Endothelial cell of umbilical vein (primary cell): ENCODE results near the gene CDCA3. TPM values are rescaled to one million over a fixed set of nuclear protein-coding genes. Genes with fewer than 3 reads are reported as not detected.
A peak's percentile ranks its signal among the peaks of the same experiment; 100 is the strongest.

ENCODE experiments used
- BruUV-seq: library from RNA; stranded (reverse); fragments of 400-500 nt; replicated peaks from 2 replicates; lab custom pipeline; 2021; lab: Mats Ljungman, UMichigan
- CTCF ChIA-PET: fragments of 300-600, 350-600 bp; sonication (Branson Sonifier 250); formaldehyde crosslinking; loops from one replicate; lab custom pipeline; 2021; ENCODE audit warnings: antibody characterized with exemption, inconsistent platforms; lab: Charles Lee
- POLR2A ChIA-PET: fragments of 300-600, 350-600 bp; sonication (Branson Sonifier 250); formaldehyde crosslinking; loops from one replicate; lab custom pipeline; 2021; ENCODE audit warnings: antibody characterized with exemption, inconsistent platforms; lab: Charles Lee
- DNase-seq: peaks from one replicate; pipeline ENCODE4 v3.0.0-alpha.2; 2011; ENCODE audit warnings: low read depth, low spot score
- FAIRE-seq: peaks from 2 replicates; lab custom pipeline; 2011; peaks lifted over from hg19 to GRCh38; lab: Jason Lieb, UNC
- H2AFZ ChIP-seq: 2 replicates; pipeline ENCODE4 v1.6.0; 2012; ENCODE audit warnings: low read depth, low read length, control low read depth, inconsistent platforms
- H3K27ac ChIP-seq: 2 replicates; pipeline ENCODE4 v1.5.1; 2011; ENCODE audit warnings: low read depth, mild to moderate bottlenecking, control low read depth, low read length, moderate library complexity; ENCODE audit not compliant: insufficient read depth
- H3K27me3 ChIP-seq, 2 experiments: 2 replicates each; pipeline versions ENCODE4 v1.6.0 to v1.6.1; 2011; ENCODE audit warnings: low read length in 2 of 2, mixed read lengths in 1 of 2; ENCODE audit not compliant: control insufficient read depth in 2 of 2, insufficient read depth in 2 of 2
- H3K36me3 ChIP-seq, 2 experiments: 2 replicates in 1 of 2; 3 replicates in 1 of 2; pipeline ENCODE4 v1.5.1; 2011; ENCODE audit warnings: low read length in 2 of 2, mild to moderate bottlenecking in 1 of 2, moderate library complexity in 1 of 2; ENCODE audit not compliant: control insufficient read depth in 2 of 2, insufficient read depth in 2 of 2; ENCODE audit errors: extremely low read depth in 1 of 2
- H3K4me1 ChIP-seq: 3 replicates; pipeline ENCODE4 v1.5.1; 2011; ENCODE audit warnings: mild to moderate bottlenecking, low read length; ENCODE audit not compliant: control insufficient read depth, insufficient read depth; ENCODE audit errors: extremely low read depth
- H3K4me2 ChIP-seq: 2 replicates; pipeline ENCODE4 v1.6.1; 2011; ENCODE audit warnings: low read length, control low read depth, mixed read lengths; ENCODE audit not compliant: insufficient read depth
- H3K4me3 ChIP-seq, 3 experiments: fragments of 200-600 bp in 1 of 3; sonication (generic), shearing (Covaris generic) in 1 of 3; replicated peaks in 1 of 3; 2 replicates each; pipeline ENCODE4 v1.5.1; 2011 to 2016; ENCODE audit warnings: control low read depth in 3 of 3, low read length in 3 of 3, mild to moderate bottlenecking in 2 of 3, inconsistent platforms in 1 of 3, low read depth in 1 of 3, moderate library complexity in 1 of 3; ENCODE audit not compliant: insufficient read depth in 1 of 3
- H3K79me2 ChIP-seq: 2 replicates; pipeline ENCODE4 v1.6.0; 2012; ENCODE audit warnings: low read length, inconsistent platforms; ENCODE audit not compliant: control insufficient read depth, insufficient read depth
- H3K9ac ChIP-seq: replicated peaks from 2 replicates; pipeline ENCODE3; 2011; ENCODE audit warnings: low read length, control low read depth; ENCODE audit not compliant: insufficient read depth; ENCODE audit errors: extremely low read depth
- H3K9me1 ChIP-seq: replicated peaks from 3 replicates; pipeline ENCODE4 v1.6.0; 2011; ENCODE audit warnings: mild to moderate bottlenecking, low read length; ENCODE audit not compliant: control insufficient read depth, insufficient read depth; ENCODE audit errors: extremely low read depth
- H3K9me3 ChIP-seq: replicated peaks from 2 replicates; pipeline ENCODE4 v1.5.1; 2012; ENCODE audit warnings: low read length, inconsistent platforms; ENCODE audit not compliant: control insufficient read depth, insufficient read depth
- H4K20me1 ChIP-seq: replicated peaks from 2 replicates; pipeline ENCODE3; 2011; ENCODE audit warnings: mild to moderate bottlenecking, low read length; ENCODE audit not compliant: control insufficient read depth, insufficient read depth; ENCODE audit errors: extremely low read depth
- CTCF ChIP-seq, 2 donors: IDR thresholded peaks; 1 replicate in 1 of 2; 2 replicates in 1 of 2; pipeline ENCODE4 v1.5.1; 2011; ENCODE audit warnings: low read length in 2 of 2, mild to moderate bottlenecking in 2 of 2, moderate library complexity in 2 of 2, control low read depth in 1 of 2, inconsistent platforms in 1 of 2, low read depth in 1 of 2; ENCODE audit not compliant: insufficient read depth in 1 of 2; ENCODE audit errors: extremely low read depth in 1 of 2
- GATA2 ChIP-seq: IDR thresholded peaks from 2 replicates; pipeline ENCODE4 v1.7.0; 2011; ENCODE audit warnings: low read depth, mild to moderate bottlenecking, moderate library complexity, mixed read lengths, low read length; ENCODE audit not compliant: insufficient read length, insufficient read depth
- MAX ChIP-seq: IDR thresholded peaks from 2 replicates; pipeline ENCODE4 v1.6.1; 2011; ENCODE audit not compliant: insufficient read depth, insufficient read length
- dilution Hi-C: fragments of 300-500 bp; cut with MboI; formaldehyde crosslinking; loops from one replicate; pipeline ENCODE4 v1.15.0; 2019; ENCODE audit warnings: low sequenced_read_pairs; ENCODE audit not compliant: extremely low pct_ligation_motif_present
- intact Hi-C: fragments of 100-400 bp; cut with micrococcal nuclease; formaldehyde crosslinking; loops from one replicate; pipeline ENCODE4 v1.10.0; 2022
- polyA plus RNA-seq, 4 experiments: library from polyadenylated mRNA; depleted of rRNA in 3 of 4; stranded (reverse) in 3 of 4; unstranded in 1 of 4; fragments of >200 nt; gene quantifications; 2 replicates each; pipeline versions ENCODE4 v1.2.1 to v1.2.3, GENCODE V29; 2011 to 2012; ENCODE audit warnings: missing spikeins in 1 of 4
- total RNA-seq: library from RNA; stranded (reverse); gene quantifications from 2 replicates; pipeline ENCODE4 v1.2.3, GENCODE V29; 2021

CDCA3 gene
- total and polyA plus RNA-seq, 2 donors (not counting 3 experiments of a cell fraction or from before 2014, with no cell fraction given): 44.3 to 53.5 TPM

- no TSS peak for BruUV-seq
- no peak for DNase-seq
- Histone ChIP-seq H3K4me1 (peaks cover 3% of the 10 kb centered on the region), H2AFZ (no peak overlapping the region), H3K4me3 (no peak overlapping the region), H4K20me1 (no peaks in the 10 kb centered on the region), H3K4me2 (no peak overlapping the region), H3K9ac (no peak overlapping the region), H3K27ac (no peak overlapping the region), H3K79me2 (no peaks in the 10 kb centered on the region), H3K36me3 (no peaks in the 10 kb centered on the region), H3K27me3 (no peaks in the 10 kb centered on the region), H3K9me3 (no peaks in the 10 kb centered on the region), H3K9me1 (no peaks in the 10 kb centered on the region)
- dilution Hi-C loops (no loop called here), intact Hi-C loops (no loop called here)
- TF ChIP-seq CTCF (IDR thresholded peaks at IDR 0.05; ENCODE audit: extremely low read depth in 1 of 2, insufficient read depth in 1 of 2, low read depth in 1 of 2, low read length in 2 of 2): no peak
- TF ChIP-seq GATA2: no peak
- ChIA-PET CTCF (interaction anchor here (1.1 to 2.6 kb wide), 4 partner anchors 8 to 30 kb away, joined by 4 to 8 read pairs (median 6); partner anchors contain the start of gene SPSB2), POLR2A (no interaction called here)
- peak; percentile 4 for FAIRE-seq
Measured at GRCh38 chr12:6899427-6899826, 48.3 kb upstream of the CDCA3 start.

GRCh38 chr12:6896846-6897435, 45.9 kb upstream of the CDCA3 start:
- Histone ChIP-seq H3K4me2 (no peak overlapping the region), H3K79me2 (no peaks in the 10 kb centered on the region), H3K36me3 (no peaks in the 10 kb centered on the region), H3K9me3 (no peaks in the 10 kb centered on the region), H2AFZ (no peak overlapping the region), H3K27ac (no peak overlapping the region), H3K27me3 (no peaks in the 10 kb centered on the region), H4K20me1 (no peaks in the 10 kb centered on the region), H3K4me1 (no peaks in the 10 kb centered on the region), H3K9ac (no peak overlapping the region), H3K4me3 (no peak overlapping the region), H3K9me1 (no peaks in the 10 kb centered on the region)
- FAIRE-seq (no peak), DNase-seq (no peak)
- dilution Hi-C loops (no loop called here), intact Hi-C loops (no loop called here)
- POLR2A ChIA-PET: no interaction called here
- BruUV-seq: no TSS peak
- TF ChIP-seq CTCF (IDR thresholded peaks at IDR 0.05; ENCODE audit: extremely low read depth in 1 of 2, insufficient read depth in 1 of 2, low read depth in 1 of 2, low read length in 2 of 2): no peak
- TF ChIP-seq MAX: no peak
- CTCF ChIA-PET: interaction anchor here (1.3 to 2.3 kb wide), 2 partner anchors 10 to 16 kb away, joined by 3 to 7 read pairs; no protein-coding TSS in a partner anchor
